OCI-LY3 (cell line): Measurements from ENCODE around the gene CAV2.

Experiments used
- H2AFZ ChIP-seq: fragments of 200-600, 300-600 bp; shearing (Covaris generic); 2 replicates; pipeline ENCODE4 v1.6.0; 2014; ENCODE audit warnings: antibody characterized with exemption, low read depth, low read length
- H3K27ac ChIP-seq: fragments of 200-600, 300-600 bp; sonication (generic); 2 replicates; pipeline ENCODE4 v1.5.1; 2014; ENCODE audit warnings: mild to moderate bottlenecking, low read length, moderate library complexity, mixed read lengths
- H3K27me3 ChIP-seq: fragments of 200-600, 300-600 bp; sonication (generic); 2 replicates; pipeline ENCODE4 v1.6.1; 2014; ENCODE audit warnings: low read depth, low read length, mixed read lengths
- H3K36me3 ChIP-seq: fragments of 200-600, 300-600 bp; sonication (generic); replicated peaks from 2 replicates; pipeline ENCODE3; 2014; ENCODE audit warnings: low read depth, low read length, mixed read lengths
- H3K4me1 ChIP-seq: fragments of 300-600, 200-600 bp; sonication (generic); 2 replicates; pipeline ENCODE4 v1.6.1; 2014; ENCODE audit warnings: low read length, mixed read lengths
- H3K4me2 ChIP-seq: fragments of 200-600, 300-600 bp; sonication (generic); 2 replicates; pipeline ENCODE4 v1.6.1; 2014; ENCODE audit warnings: low read length, mixed read lengths
- H3K4me3 ChIP-seq: fragments of 300-600, 200-600 bp; sonication (generic); 2 replicates; pipeline ENCODE4 v1.5.1; 2014; ENCODE audit warnings: antibody characterized with exemption, mild to moderate bottlenecking, low read length, moderate library complexity
- H3K79me2 ChIP-seq: fragments of 300-600, 200-600 bp; shearing (Covaris generic); 2 replicates; pipeline ENCODE4 v1.6.1; 2014; ENCODE audit warnings: mild to moderate bottlenecking, low read length, mixed read lengths
- H3K9ac ChIP-seq: fragments of 300-600, 200-600 bp; shearing (Covaris generic); 2 replicates; pipeline ENCODE4 v1.6.0; 2014; ENCODE audit warnings: mild to moderate bottlenecking, low read length, moderate library complexity
- H3K9me3 ChIP-seq: fragments of 200-600, 300-600 bp; shearing (Covaris generic); 2 replicates; pipeline ENCODE4 v1.6.1; 2014; ENCODE audit warnings: low read length, mixed read lengths; ENCODE audit not compliant: insufficient read depth
- H4K20me1 ChIP-seq: fragments of 200-600, 300-600 bp; sonication (generic); 2 replicates; pipeline ENCODE4 v1.6.1; 2016; ENCODE audit warnings: low read length, mixed read lengths; ENCODE audit not compliant: insufficient read depth
- CTCF ChIP-seq: fragments of 200-600, 300-600 bp; sonication (generic); IDR thresholded peaks from 2 replicates; pipeline ENCODE4 v1.5.1; 2014; ENCODE audit warnings: antibody characterized with exemption, low read length, low read depth
- EZH2phosphoT487 ChIP-seq: fragments of 200-600 bp; shearing (Covaris generic); IDR thresholded peaks from 2 replicates; pipeline ENCODE4 v1.6.1; 2018; ENCODE audit warnings: antibody characterized with exemption, mixed run types, low read depth

Gene CAV2

GRCh38 chr7:116528008-116528789, 28.7 kb downstream of the CAV2 start:
- Histone ChIP-seq H2AFZ (no peak overlapping the region), H3K36me3 (peaks cover 22% of the 10 kb centered on the region), H3K27ac (peak overlapping the region; percentile 37), H4K20me1 (0 out of 2 replicates have a peak, but pooled peaks cover 5% of the 10 kb centered on the region), H3K4me2 (peak overlapping the region; percentile 98), H3K4me1 (peaks cover 44% of the 10 kb centered on the region), H3K27me3 (peaks cover 10% of the 10 kb centered on the region), H3K79me2 (peaks cover 3% of the 10 kb centered on the region; the same call in 1 of the 2 replicates), H3K9ac (no peak overlapping the region), H3K9me3 (no peaks in the 10 kb centered on the region), H3K4me3 (no peak overlapping the region)
- TF ChIP-seq CTCF = no peak
- no peak for TF ChIP-seq EZH2phosphoT487

GRCh38 chr7:116529250-116529649, 29.7 kb downstream of the CAV2 start:
- peaks cover 41% of the 10 kb centered on the region for H3K4me1 ChIP-seq
- peak overlapping the region; percentile 42 for H3K4me2 ChIP-seq
- no peaks in the 10 kb centered on the region for H3K27me3 ChIP-seq
- H3K36me3 ChIP-seq = peaks cover 22% of the 10 kb centered on the region
- H3K9me3 ChIP-seq = no peaks in the 10 kb centered on the region
- H2AFZ ChIP-seq = no peak overlapping the region
- no peak overlapping the region for H3K9ac ChIP-seq
- 0 out of 2 replicates have a peak, but pooled peaks cover 5% of the 10 kb centered on the region for H4K20me1 ChIP-seq
- peaks cover 3% of the 10 kb centered on the region; the same call in 1 of the 2 replicates for H3K79me2 ChIP-seq
- no peak overlapping the region for H3K27ac ChIP-seq
- H3K4me3 ChIP-seq = no peak overlapping the region; the same call in 1 of the 2 replicates
- no peak for TF ChIP-seq CTCF
- TF ChIP-seq EZH2phosphoT487 = no peak

DNA sequence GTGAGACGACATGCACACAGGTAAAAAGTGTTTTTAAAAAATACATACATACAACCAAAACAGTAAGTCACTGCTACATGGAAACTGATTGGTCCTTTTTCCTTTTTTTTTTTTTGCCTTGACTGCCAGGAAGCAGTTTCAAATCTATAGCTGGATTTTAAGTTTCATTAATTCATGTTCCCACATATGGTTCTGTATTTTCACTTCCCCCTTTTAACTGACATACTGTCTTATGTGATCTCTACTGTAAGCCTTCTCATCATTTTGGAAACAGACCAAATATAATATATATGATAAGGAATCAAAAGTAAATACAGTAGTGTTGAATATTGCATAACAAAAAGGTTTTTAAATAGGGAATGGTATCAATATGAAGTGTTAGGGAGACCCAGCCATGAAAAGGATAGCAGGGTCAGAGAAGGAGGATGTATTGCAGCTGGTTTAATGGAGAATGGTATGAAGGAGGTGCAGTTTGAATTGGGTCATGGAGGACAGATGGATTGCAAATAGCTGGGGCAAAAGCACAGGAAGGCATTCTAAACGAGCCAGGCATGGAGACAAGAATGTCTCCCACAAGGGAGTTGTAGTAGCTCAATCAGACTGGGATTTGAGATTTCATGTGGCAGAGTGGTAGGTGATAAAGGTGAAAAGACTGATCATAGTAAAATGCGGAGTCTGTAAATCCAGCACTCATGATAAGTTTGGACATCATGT, 30.7 kb downstream of the CAV2 start:
- peaks cover 41% of the 10 kb centered on the region for H3K4me1 ChIP-seq
- peak overlapping the region; percentile 10; the same call in 1 of the 2 replicates for H3K4me3 ChIP-seq
- H2AFZ ChIP-seq = no peak overlapping the region

More for the DNA sequence above, 30.7 kb downstream of the CAV2 start:
- no peak overlapping the region for H3K9ac ChIP-seq
- no peaks in the 10 kb centered on the region for H3K27me3 ChIP-seq
- H3K4me2 ChIP-seq = peak overlapping the region; percentile 42
- H4K20me1 ChIP-seq = 0 out of 2 replicates have a peak, but pooled peaks cover 5% of the 10 kb centered on the region
- H3K9me3 ChIP-seq = no peaks in the 10 kb centered on the region
- TF ChIP-seq CTCF (no peak), EZH2phosphoT487 (no peak)
- peaks cover 28% of the 10 kb centered on the region for H3K36me3 ChIP-seq
- H3K27ac ChIP-seq = no peak overlapping the region
- H3K79me2 ChIP-seq = peaks cover 3% of the 10 kb centered on the region; the same call in 1 of the 2 replicates
